Medulla oblongata (tissue), 1 donor: Measurements from ENCODE around the gene PPM1L.
"Not testable (repeated sequence)": the region's sequence is repeated elsewhere in the genome, so short reads cannot be mapped to it uniquely, and the experiment has no call there.

ENCODE experiments used
- DNase-seq: peaks from one replicate; pipeline ENCODE4 v3.0.0-alpha.2; 2015; ENCODE audit errors: extremely low spot score

Gene PPM1L

DNA sequence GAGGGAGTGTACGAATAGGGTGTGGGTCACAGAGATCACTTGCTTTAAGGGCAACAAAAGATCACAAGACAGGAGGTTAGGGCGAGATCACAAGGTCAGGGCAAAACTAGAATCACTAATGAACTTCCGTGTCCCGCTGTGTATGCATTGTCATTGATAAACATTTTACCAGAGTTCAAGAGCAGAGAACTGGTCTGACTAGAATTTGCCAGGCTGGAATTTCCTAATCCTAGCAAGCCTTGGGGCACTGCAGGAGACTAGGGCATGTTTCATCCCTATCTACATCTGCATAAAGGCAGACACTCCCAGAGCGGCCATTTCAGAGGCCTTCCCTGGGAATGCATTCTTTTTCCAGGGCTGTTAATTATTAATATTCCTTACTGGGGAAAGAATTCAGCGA, 227.9 kb downstream of the PPM1L start:
- DNase-seq = not testable (repeated sequence)

DNA sequence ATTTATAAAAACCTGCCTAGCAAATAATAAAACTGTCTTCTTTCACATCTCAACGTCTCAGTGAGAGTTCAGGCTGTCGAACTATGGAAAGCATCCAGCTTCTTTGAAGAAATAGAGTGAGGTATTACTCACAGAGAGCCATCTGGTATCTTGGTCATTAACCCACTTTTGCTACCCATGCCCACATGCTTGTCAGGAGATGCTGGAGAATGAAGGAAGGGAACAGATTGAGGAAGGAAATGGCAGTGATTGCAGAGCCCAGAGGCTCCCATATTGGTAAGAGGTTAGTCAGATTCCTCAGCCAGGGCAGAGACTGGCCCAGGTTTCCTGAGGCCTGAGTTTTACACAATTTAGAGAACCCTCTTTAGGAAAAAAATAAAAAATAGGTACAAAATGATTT, 230.0 kb downstream of the PPM1L start:
- peak; percentile 23 for DNase-seq

DNA sequence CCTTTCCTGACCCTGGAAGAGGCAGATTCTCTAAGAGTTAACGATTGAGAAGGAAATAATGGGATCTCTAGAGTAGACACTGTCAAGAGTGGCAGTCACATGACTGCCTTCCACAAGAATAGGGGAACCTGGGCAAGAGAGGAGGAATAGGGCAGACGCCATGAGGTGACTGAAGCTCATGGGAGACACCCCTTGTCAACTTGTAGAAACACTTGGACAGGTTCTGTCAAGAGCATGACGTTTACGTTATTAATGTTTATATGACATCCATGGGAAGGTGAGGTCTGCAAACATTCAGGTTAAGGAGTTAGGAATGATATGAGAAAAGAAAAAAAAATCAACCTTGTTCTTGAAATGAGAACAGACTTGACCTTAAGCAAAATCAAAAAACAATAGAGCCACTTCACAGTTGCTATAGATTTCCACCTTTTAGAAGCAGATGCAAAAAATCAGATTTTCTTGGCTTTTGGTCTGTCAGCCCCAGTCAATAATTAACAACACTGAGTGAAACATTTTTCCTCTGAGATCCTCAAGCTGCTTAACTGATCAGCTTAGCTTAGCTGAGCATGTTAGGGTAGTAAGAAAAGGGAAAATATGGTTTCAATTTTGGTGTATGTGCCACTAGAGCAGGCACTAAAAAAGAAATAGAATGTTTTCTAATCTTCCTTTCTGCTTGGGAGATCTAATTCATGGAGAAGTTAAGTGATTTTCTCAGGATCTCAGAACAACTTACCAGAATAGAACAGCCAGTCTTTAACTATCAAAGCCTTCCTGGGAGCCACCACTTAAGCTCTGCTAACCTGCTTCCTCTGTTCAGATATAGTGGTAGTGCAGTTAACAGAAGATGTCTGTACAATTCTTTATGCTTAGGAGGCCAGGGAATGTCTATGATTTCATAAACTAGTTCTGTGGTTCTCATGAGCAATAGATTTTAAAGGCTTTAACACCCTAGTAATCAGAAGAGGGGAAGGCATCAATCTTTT, 232.2 kb downstream of the PPM1L start:
- no peak for DNase-seq

DNA sequence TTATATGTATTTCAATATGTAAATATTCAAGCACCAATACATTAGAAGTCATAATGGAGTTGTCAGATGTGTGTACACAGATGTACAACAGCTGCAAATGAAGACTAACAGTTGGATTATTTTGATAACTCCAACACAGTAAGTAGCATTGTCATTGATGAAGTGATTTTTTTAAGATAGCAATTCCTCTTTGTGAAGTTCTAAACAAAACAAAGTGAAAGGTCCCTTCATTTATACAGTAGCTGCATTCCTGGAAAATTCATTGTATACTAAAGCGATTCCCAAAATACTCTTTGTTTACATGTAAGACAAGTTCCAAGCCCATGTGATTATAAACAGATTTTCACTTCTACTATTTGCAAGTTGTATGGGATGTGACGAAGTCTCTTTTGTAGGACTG, 234.4 kb downstream of the PPM1L start:
- no peak for DNase-seq

DNA sequence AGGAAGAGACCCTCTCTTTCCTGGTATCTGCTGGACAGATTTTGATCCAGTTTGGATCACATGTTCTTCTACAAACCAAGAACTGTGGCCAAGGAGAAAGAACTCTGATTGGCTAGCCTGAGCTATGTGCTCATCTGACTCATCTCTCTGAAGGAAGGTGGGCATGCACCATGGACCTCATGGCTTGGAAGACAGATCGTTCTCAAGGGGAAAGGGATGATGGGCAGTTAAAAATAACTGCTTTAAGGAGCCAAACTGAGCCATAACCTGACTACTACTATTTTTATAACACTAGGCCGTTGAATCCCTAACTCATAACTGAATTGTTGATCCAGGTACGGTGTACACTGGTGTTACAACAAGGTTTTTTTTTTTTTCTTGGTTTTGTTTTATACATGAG, 236.7 kb downstream of the PPM1L start:
- DNase-seq = no peak

DNA sequence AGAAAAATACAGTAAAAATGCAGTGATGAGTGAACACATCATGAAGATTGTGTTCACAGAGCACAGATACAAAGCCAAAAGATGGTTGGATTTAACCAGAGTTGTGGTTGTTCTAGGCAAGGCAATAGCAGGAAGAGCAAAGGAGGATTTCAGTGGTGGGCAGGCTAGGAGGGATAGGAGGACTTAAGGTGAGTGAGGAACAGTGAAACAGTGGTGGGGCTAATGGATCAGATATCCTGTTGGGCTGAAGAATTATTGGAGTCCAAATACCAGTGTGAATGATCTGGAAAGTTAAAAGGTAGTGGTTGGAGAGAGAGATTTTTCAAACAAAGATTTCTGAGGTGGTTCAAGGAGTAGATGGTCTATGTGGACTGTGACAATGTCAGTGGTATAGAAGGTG, 240.8 kb downstream of the PPM1L start:
- DNase-seq = no peak

DNA sequence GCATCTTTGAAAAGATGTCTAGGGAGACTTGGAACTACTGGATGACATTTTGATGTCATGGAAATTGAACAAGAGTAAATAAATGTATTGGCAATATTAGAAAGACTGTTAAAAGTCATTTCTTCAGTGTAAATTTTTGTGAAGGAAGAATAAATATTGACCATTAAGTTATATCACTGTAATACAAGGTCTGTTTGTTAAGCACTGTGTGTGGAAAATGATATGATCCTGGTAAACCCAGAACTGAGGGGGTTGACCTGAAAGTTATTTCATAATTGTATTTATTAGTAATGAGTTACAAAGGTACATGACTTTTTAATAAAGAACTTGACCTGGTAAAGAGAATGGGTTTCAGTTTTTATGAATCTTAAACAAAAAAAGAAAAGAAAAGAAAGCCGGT, 242.6 kb downstream of the PPM1L start:
- no peak for DNase-seq

DNA sequence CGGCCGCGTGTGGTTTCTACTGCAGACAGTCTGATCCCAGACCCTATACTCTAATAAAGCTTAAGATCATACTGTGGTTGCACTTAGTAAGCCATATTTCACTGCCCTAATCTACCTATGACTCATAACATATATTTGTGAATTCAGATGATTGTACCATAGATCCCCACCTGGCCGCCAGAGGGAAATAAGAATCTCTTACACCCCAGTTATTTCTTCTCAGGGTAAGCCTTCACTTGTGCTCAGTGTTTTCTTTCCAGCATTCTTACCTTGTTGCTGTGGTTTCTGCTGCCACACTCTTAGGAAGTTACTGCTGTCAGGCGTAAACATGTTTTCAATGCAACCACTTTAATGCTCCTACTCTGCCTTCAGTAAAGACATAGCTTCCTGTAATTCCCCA, 243.2 kb downstream of the PPM1L start:
- DNase-seq = no peak

DNA sequence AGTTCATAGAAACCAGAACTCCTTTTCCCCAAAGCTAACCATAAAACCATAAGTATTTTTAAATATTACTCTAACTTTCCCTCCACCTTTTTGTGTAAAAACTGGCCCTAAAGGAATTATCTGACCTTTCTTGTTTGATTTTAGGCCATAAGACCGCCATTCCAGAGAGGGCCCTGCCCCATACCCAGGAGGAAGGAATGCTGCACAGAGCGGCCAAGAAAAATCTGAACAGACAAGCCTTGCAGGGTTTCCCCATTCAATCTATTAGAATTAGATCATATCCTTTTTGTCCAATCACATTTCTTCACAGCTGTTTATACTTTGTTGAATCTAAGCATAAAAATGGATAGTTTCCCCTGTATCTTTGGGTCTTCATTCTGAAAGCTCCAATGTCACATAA, 252.1 kb downstream of the PPM1L start:
- DNase-seq = no peak

DNA sequence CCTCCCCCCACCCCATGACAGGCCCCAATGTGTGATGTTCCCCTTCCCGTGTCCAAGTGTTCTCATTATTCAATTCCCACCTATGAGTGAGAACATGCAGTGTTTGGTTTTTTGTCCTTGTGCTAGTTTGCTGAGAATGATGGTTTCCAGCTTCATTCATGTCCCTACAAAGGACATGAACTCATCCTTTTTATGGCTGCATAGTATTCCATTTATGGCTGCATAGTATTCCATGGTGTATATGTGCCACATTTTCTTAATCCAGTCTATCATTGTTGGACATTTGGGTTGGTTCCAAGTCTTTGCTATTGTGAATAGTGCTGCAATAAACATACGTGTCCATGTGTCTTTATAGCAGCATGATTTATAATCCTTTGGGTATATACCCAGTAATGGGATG, 254.1 kb downstream of the PPM1L start:
- not testable (repeated sequence) for DNase-seq

DNA sequence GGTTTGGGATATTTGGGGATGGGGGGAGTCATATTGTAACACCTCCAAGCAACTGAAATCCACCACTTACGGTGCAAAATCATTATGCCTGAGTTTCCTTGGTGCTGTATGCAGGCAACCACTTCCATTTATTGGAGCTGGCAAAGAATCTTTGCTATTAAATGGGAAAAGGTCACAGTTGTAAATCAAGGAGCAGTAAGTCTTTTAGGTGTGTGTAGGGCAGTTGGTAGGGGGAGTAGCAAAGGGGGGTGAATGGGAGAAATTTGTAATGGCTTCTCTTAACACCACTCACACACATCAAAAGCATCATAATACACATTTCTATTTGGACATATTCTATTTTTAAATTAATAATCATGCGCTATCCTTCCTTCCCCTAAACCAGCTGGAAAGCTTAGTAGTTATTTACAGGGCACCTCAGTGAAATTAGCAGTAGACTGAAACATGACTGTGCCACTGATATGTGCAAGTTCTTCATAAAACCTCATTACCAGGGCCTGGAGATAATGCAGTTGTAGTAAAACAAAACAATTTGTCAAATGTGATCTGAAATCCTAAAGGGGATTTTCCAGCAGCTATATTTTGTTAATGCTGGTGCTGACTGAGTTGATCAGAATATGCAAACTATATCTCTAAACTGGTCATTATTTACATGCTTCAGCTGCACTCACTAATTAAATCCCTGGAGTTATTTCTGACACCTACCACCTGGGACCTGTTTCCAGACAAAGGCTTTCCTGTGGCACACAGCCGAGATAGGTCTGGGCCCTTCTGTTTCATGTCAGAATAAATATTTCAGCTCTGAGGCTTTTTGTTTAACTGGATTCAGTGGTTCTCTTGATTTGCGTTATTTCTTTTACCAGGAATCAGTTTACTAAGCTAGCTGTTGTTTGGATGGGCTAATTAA, 259.1 kb downstream of the PPM1L start:
- DNase-seq = no peak

DNA sequence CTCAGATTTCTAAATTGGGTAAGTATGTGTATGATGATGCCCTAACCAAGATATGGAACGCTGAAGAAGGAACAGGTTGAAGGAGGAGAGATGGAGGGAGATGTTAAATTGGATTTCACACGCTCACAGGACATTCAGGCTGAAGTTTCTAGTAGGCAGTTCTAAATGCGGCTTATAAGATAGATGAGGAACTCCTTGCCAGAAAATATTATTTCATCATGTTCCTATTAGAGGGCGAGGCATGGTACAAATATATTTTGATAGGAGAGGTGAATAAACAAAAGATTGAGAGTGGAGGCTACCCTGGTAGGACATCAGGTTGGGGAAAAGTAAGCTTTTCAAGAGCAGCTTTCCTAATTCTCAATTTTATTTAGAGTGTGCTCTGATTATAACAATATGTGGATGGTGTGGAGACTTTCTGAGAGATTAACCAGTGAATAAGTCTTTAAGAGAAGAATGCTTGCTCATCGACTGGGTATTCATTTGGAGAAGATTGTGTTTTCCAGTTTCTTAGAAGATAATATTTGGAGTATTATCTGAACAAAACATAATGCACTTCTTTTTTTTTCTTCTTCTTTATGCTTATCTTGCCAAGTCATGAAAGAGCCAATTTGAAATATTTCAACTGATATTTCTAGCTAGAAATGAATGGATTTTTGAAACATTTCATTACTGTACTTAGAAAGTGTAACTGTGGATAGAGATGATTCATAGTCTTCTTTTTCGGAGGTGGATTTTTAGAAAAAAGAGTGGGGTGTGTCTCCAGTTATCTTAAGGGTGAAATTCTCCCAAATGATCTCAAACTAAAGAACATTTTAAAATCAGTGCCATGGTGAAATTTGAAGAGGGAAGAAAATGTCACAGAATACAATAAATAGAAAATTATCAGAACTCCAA, 260.6 kb downstream of the PPM1L start:
- no peak for DNase-seq

DNA sequence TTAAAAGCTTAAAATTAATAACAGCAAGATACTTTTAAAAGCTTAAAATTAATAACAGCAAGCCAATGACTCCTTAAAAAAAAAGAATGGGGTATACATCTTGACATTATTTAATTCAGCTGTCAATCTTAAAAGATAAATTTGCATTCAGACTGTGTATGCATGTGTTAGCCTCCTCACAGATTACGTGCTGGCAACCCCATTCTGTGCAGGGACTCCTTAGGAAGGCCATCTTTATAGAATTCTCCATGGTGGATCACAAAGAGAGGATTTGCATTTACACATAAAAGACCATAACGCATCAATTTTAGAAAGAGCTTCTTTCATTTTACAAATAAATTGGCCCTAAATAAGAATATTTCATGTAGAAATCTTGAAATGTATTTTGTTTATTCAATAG, 261.9 kb downstream of the PPM1L start:
- DNase-seq = no peak

DNA sequence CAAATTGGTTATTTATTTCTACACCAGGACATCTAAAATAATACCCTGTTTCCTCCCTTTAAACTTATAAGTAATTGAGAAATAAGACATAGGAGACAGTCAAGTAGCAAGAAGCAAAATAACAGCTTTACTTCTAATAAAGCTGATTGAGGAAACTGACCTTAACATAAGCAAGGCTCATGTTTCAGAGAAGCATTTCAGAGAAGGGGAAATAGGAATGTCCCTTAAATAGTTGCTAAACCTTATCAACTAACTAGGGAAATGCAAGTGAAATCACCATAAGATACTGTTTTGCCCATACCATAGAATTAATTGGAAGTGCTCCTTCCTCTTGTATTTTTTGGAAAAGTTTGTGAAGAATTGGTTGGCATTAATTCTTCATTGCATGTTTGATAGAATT, 264.2 kb downstream of the PPM1L start:
- no peak for DNase-seq

DNA sequence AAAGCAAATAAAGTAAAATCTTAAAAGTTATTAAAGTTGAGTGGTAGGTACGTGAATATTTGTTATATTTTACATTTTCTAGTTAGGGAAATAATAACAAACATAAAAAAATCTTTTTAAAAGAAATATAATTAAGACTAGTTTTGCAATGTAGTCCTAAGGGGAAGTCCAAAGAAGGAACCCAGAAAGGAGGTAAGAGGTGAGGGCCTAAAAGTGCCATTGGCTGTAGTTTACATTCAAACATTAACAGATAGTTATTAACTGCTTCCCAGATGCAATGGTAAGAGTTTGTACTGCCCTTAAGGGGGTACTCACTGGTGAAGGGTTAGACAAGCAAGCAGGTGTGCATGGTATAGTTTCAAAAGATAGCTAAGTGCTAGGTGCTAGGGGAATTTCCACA, 269.9 kb downstream of the PPM1L start:
- no peak for DNase-seq

DNA sequence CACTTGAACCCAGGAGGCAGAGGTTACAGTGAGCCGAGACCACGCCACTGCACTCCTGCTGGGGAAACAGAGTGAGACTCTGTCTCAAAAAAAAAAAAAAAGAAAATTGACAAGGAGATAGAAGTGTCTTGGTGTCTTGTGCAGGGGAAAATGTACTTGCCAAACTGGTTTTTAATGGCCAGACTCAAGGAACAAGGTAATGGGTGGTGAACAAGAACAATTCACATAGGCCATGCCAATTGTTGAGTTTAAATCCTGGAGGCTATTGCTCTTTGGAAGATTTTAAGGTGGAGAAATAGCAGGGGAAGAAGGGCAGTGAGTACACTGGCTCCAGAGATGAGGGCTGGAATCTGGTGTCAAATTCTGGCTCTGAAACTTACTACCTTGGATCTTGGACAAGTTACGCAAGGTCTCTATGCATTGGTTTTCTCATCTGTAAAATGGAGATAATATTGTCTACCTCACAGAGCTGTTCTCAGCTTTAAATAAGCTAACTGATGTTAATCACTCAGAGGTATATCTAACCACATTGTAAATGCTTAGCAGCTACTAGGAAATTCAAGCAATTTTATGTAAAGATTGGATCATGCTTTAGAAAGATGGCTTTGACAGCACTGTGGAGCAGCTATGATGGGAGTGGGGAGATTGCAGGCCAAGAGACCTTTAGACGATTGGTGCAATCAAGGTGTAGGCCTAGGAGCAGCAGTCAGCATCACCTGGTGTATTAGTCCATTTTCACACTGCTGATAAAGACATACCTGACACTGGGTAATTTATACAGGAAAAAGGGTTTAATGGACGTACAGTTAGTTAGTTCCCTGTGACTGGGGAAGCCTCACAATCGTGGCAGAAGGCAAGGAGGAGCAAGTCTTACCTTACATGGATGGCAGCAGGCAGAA, 270.8 kb downstream of the PPM1L start:
- DNase-seq = no peak

DNA sequence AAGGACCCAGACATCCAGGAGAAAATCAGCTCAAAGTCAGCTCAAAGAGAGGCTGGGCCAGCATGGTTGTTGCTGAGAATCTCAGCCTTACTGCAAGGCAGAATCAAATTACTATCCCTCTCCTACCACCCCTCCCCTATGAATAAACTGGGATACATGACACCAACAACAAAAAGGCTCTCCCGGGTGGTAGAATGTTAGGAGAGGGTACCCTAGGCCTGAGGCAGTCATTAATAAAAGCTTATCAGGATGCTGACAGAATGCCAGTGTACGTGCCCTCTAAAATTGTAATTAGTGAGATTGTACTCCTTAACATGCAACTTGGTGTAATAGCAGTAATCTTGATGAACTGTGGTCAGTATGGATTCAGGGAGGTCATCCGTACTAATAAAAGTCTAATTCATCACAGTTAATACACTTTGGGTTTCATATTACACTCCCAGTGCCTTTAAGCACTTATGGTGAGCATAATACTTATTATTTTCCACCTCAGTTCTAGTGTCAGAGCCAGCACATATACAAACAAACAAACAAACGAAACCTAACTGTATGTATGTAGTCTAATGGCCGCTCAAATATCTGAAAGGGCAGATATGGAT, 272.6 kb downstream of the PPM1L start:
- no peak for DNase-seq

DNA sequence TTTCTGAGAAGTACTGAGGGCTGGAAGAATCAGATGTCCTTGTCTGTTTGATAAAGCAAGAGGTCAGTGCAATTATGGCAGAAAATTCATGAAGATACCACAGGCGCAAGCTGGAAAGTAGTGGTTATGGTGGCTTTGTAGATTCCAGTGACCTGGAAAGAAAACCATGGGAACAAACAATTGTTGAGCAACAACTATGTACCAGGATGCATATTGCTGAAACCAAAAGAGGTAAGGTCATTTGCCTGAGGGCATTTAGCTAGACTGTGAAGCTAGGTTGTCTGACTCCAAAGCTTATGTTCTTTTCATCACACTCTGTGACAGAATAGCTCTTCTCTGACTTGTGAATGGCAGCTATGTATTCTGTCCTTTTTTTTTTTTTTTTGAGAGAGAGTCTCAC, 275.1 kb downstream of the PPM1L start:
- DNase-seq = no peak

DNA sequence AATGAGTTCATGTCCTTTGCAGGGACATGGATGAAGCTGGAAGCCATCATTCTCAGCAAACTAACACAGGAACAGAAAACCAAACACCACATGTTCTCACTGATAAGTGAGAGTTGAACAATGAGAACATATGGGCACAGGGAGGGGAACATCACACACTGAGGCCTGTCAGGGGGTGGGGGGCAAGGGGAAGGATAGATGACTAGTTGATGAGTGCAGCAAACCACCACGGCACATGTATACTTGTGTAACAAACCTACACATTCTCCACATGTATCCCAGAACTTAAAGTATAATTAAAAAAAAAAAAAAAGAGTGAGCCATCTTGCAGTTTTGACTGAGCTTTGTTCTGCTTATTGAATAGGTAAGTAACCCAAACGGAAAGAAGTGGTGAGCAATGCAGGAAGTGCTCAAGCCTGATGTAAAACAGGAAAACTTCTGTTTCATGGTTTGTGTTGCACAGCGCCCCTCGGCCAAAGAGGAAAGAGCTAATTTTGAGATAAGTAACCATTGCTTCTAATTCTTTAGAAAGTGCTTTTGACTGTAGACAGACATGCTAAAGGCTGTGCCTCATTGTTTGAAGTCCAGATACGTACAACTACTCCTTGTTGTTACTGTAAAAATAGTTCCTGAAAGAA, 279.0 kb downstream of the PPM1L start:
- DNase-seq = peak; percentile 52

DNA sequence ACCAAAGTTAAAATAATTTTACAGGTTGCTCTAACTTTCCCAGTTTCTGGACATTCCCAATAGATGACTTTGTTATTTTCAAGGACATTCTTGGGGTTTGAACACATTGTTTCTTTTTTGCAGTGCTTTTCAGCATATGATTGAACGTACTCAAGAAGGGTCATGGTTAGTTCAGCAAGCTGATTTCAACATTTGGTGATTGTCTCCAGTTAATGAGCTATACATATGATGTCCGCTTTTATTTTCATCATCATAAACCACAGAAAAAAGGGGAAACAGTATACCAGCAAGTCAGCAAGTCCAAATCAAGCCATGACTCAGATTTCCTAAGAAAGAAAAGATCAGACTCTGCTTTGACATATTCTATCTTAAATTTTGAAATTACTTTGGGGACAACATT, 279.7 kb downstream of the PPM1L start:
- DNase-seq = peak; percentile 14
